WTC11 (cell line): ENCODE results near the gene LDLRAD4.

Source experiments
- ATF1 ChIP-seq: sonication (generic); formaldehyde crosslinking; IDR thresholded peaks from 2 replicates; pipeline ENCODE4 v1.8.1; 2023; ENCODE audit warnings: mild to moderate bottlenecking, moderate library complexity, missing genetic modification reagents
- ATF6 ChIP-seq: sonication (generic); formaldehyde crosslinking; IDR thresholded peaks from 2 replicates; pipeline ENCODE4 v1.8.1; 2023; ENCODE audit warnings: mild to moderate bottlenecking, missing genetic modification reagents
- CTCF ChIP-seq: fragments of 200-600 bp; IDR thresholded peaks from 2 replicates; pipeline ENCODE4 v1.8.0; 2022; ENCODE audit warnings: antibody characterized with exemption
- E2F1 ChIP-seq: sonication (generic); formaldehyde crosslinking; IDR thresholded peaks from 2 replicates; pipeline ENCODE4 v1.8.0; 2022; ENCODE audit warnings: mild to moderate bottlenecking, missing genetic modification reagents
- JUN ChIP-seq: sonication (generic); formaldehyde crosslinking; IDR thresholded peaks from 2 replicates; pipeline ENCODE4 v1.8.0; 2023; ENCODE audit warnings: mild to moderate bottlenecking, missing genetic modification reagents
- MAX ChIP-seq: sonication (generic); formaldehyde crosslinking; IDR thresholded peaks from 2 replicates; pipeline ENCODE4 v1.8.0; 2022; ENCODE audit warnings: mild to moderate bottlenecking, missing genetic modification reagents
- NR2C2 ChIP-seq: sonication (generic); formaldehyde crosslinking; IDR thresholded peaks from 2 replicates; pipeline ENCODE4 v1.8.0; 2022; ENCODE audit warnings: mild to moderate bottlenecking, missing genetic modification reagents
- RELA ChIP-seq: sonication (generic); formaldehyde crosslinking; IDR thresholded peaks from 2 replicates; pipeline ENCODE4 v1.8.1; 2022; ENCODE audit warnings: missing genetic modification reagents, mild to moderate bottlenecking, borderline replicate concordance
- TCF7 ChIP-seq: sonication (generic); formaldehyde crosslinking; IDR thresholded peaks from 2 replicates; pipeline ENCODE4 v1.8.0; 2022; ENCODE audit warnings: mild to moderate bottlenecking, low read depth, missing genetic modification reagents, moderate library complexity
- ZBTB21 ChIP-seq: sonication (generic); formaldehyde crosslinking; IDR thresholded peaks from 2 replicates; pipeline ENCODE4 v1.8.1; 2023; ENCODE audit warnings: mild to moderate bottlenecking, missing genetic modification reagents, borderline replicate concordance
- ZNF121 ChIP-seq: sonication (generic); formaldehyde crosslinking; IDR thresholded peaks from 2 replicates; pipeline ENCODE4 v1.8.0; 2023; ENCODE audit warnings: missing genetic modification reagents
- TF ChIP-seq, protein P1 (sequence below): sonication (generic); formaldehyde crosslinking; IDR thresholded peaks from 2 replicates; pipeline ENCODE4 v1.8.1; 2023; ENCODE audit warnings: mild to moderate bottlenecking, missing genetic modification reagents, borderline replicate concordance
- TF ChIP-seq, protein P2 (sequence below): sonication (generic); formaldehyde crosslinking; IDR thresholded peaks from 2 replicates; pipeline ENCODE4 v1.8.1; 2023; ENCODE audit warnings: mild to moderate bottlenecking, moderate library complexity, missing genetic modification reagents
- TF ChIP-seq, protein P3 (sequence below): sonication (generic); formaldehyde crosslinking; IDR thresholded peaks from 2 replicates; pipeline ENCODE4 v1.8.0; 2022; ENCODE audit warnings: missing genetic modification reagents

GRCh38 chr18:13500227-13500865 lies 281.8 kb downstream of the LDLRAD4 start:
- TF ChIP-seq, protein P1, sequence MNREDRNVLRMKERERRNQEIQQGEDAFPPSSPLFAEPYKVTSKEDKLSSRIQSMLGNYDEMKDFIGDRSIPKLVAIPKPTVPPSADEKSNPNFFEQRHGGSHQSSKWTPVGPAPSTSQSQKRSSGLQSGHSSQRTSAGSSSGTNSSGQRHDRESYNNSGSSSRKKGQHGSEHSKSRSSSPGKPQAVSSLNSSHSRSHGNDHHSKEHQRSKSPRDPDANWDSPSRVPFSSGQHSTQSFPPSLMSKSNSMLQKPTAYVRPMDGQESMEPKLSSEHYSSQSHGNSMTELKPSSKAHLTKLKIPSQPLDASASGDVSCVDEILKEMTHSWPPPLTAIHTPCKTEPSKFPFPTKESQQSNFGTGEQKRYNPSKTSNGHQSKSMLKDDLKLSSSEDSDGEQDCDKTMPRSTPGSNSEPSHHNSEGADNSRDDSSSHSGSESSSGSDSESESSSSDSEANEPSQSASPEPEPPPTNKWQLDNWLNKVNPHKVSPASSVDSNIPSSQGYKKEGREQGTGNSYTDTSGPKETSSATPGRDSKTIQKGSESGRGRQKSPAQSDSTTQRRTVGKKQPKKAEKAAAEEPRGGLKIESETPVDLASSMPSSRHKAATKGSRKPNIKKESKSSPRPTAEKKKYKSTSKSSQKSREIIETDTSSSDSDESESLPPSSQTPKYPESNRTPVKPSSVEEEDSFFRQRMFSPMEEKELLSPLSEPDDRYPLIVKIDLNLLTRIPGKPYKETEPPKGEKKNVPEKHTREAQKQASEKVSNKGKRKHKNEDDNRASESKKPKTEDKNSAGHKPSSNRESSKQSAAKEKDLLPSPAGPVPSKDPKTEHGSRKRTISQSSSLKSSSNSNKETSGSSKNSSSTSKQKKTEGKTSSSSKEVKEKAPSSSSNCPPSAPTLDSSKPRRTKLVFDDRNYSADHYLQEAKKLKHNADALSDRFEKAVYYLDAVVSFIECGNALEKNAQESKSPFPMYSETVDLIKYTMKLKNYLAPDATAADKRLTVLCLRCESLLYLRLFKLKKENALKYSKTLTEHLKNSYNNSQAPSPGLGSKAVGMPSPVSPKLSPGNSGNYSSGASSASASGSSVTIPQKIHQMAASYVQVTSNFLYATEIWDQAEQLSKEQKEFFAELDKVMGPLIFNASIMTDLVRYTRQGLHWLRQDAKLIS (CRISPR knock-in tag): no peak
- TF ChIP-seq CTCF: no peak
- no peak for TF ChIP-seq RELA
- no peak for TF ChIP-seq ZBTB21
- no peak for TF ChIP-seq ATF1 (CRISPR knock-in tag)
- TF ChIP-seq, protein P2, sequence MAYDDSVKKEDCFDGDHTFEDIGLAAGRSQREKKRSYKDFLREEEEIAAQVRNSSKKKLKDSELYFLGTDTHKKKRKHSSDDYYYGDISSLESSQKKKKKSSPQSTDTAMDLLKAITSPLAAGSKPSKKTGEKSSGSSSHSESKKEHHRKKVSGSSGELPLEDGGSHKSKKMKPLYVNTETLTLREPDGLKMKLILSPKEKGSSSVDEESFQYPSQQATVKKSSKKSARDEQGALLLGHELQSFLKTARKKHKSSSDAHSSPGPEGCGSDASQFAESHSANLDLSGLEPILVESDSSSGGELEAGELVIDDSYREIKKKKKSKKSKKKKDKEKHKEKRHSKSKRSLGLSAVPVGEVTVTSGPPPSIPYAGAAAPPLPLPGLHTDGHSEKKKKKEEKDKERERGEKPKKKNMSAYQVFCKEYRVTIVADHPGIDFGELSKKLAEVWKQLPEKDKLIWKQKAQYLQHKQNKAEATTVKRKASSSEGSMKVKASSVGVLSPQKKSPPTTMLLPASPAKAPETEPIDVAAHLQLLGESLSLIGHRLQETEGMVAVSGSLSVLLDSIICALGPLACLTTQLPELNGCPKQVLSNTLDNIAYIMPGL (CRISPR knock-in tag): no peak
- no peak for TF ChIP-seq E2F1 (CRISPR knock-in tag)
- TF ChIP-seq JUN: no peak
- TF ChIP-seq, protein P3, sequence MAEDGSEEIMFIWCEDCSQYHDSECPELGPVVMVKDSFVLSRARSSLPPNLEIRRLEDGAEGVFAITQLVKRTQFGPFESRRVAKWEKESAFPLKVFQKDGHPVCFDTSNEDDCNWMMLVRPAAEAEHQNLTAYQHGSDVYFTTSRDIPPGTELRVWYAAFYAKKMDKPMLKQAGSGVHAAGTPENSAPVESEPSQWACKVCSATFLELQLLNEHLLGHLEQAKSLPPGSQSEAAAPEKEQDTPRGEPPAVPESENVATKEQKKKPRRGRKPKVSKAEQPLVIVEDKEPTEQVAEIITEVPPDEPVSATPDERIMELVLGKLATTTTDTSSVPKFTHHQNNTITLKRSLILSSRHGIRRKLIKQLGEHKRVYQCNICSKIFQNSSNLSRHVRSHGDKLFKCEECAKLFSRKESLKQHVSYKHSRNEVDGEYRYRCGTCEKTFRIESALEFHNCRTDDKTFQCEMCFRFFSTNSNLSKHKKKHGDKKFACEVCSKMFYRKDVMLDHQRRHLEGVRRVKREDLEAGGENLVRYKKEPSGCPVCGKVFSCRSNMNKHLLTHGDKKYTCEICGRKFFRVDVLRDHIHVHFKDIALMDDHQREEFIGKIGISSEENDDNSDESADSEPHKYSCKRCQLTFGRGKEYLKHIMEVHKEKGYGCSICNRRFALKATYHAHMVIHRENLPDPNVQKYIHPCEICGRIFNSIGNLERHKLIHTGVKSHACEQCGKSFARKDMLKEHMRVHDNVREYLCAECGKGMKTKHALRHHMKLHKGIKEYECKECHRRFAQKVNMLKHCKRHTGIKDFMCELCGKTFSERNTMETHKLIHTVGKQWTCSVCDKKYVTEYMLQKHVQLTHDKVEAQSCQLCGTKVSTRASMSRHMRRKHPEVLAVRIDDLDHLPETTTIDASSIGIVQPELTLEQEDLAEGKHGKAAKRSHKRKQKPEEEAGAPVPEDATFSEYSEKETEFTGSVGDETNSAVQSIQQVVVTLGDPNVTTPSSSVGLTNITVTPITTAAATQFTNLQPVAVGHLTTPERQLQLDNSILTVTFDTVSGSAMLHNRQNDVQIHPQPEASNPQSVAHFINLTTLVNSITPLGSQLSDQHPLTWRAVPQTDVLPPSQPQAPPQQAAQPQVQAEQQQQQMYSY: no peak
- TF ChIP-seq TCF7 (CRISPR knock-in tag): no peak
- 0 out of 2 replicates have a peak, but pooled peaks have one; percentile 60 for TF ChIP-seq ZNF121 (CRISPR knock-in tag)
- TF ChIP-seq MAX: no peak
- no peak for TF ChIP-seq NR2C2 (CRISPR knock-in tag)
- no peak for TF ChIP-seq ATF6
